Measurements from ENCODE around the gene USP13. TPM values are rescaled to one million over a fixed set of nuclear protein-coding genes. Genes with fewer than 3 reads are reported as not detected.
A peak's percentile ranks its signal among the peaks of the same experiment; 100 is the strongest.

The USP13 gene
- total and polyA plus RNA-seq, 2 donors (not counting 3 experiments of a cell fraction or from before 2014, with no cell fraction given) = 5.8 to 24.0 TPM

DNA sequence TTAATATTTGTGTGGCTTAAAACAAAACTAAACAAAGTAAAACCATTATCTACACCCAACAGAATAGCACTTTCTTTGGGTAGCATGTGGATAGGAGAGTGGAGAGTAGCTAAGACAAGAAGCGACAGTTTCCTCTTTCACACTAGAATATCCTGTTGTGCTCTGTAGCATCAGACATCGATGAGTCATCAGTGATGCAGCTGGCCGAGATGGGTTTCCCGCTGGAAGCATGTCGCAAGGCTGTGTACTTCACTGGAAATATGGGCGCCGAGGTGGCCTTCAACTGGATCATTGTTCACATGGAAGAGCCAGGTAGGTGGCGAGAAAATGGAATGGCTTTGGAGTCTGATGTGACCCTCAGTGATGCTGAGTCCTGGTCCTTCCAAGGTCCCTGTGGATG lies 108.1 kb downstream of the USP13 start:
- no peak overlapping the region for H3K9ac ChIP-seq (replicated peaks; ENCODE audit: extremely low read depth, insufficient read depth, low read length)
- H3K4me3 ChIP-seq (replicated peaks in 1 of 3; ENCODE audit: insufficient read depth in 1 of 3, low read depth in 1 of 3, low read length in 3 of 3) = no peak overlapping the region
- intact Hi-C loops (cut with micrococcal nuclease) = no loop called here
- H2AFZ ChIP-seq (ENCODE audit: low read depth, low read length) = no peak overlapping the region
- POLR2A ChIA-PET = no interaction called here
- no peaks in the 10 kb centered on the region for H3K27me3 ChIP-seq (ENCODE audit: control insufficient read depth in 2 of 2, insufficient read depth in 2 of 2, low read length in 2 of 2)
- H3K79me2 ChIP-seq (ENCODE audit: control insufficient read depth, insufficient read depth, low read length) = no peaks in the 10 kb centered on the region
- TF ChIP-seq, protein P1, sequence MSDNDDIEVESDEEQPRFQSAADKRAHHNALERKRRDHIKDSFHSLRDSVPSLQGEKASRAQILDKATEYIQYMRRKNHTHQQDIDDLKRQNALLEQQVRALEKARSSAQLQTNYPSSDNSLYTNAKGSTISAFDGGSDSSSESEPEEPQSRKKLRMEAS (IDR thresholded peaks at IDR 0.05; ENCODE audit: insufficient read depth, insufficient read length) = no peak
- TF ChIP-seq JUN (IDR thresholded peaks at IDR 0.05; ENCODE audit: borderline replicate concordance, insufficient read depth, insufficient read length, low read depth) (peak; percentile 70), FOS (IDR thresholded peaks at IDR 0.05; ENCODE audit: borderline replicate concordance, insufficient read depth, low read length) (peak; percentile 18)
- dilution Hi-C loops (cut with MboI; ENCODE audit: extremely low pct_ligation_motif_present, low sequenced_read_pairs) = no loop called here
- no TSS peak for BruUV-seq (replicated peaks)
- H3K4me2 ChIP-seq (ENCODE audit: insufficient read depth, low read length) = no peak overlapping the region
- CTCF ChIA-PET = interaction anchor here (1.3 to 2.0 kb wide), 3 partner anchors 11 to 834 kb away, joined by 3 to 6 read pairs (median 5); no protein-coding TSS in a partner anchor
- H3K36me3 ChIP-seq (ENCODE audit: control insufficient read depth in 2 of 2, extremely low read depth in 1 of 2, insufficient read depth in 2 of 2, low read length in 2 of 2) = peaks cover 2 to 3% of the 10 kb centered on the region in 2 experiments
- H3K9me1 ChIP-seq (replicated peaks; ENCODE audit: control insufficient read depth, extremely low read depth, insufficient read depth, low read length) = no peaks in the 10 kb centered on the region
- peaks cover 5% of the 10 kb centered on the region for H3K4me1 ChIP-seq (ENCODE audit: control insufficient read depth, extremely low read depth, insufficient read depth, low read length)
- no peak overlapping the region for H3K27ac ChIP-seq (ENCODE audit: insufficient read depth, low read depth, low read length)
- FAIRE-seq (peak; percentile 59), DNase-seq (ENCODE audit: low read depth, low spot score) (peak; percentile 32)
- no peaks in the 10 kb centered on the region for H4K20me1 ChIP-seq (replicated peaks; ENCODE audit: control insufficient read depth, extremely low read depth, insufficient read depth, low read length)
- H3K9me3 ChIP-seq (replicated peaks; ENCODE audit: control insufficient read depth, insufficient read depth, low read length) = no peaks in the 10 kb centered on the region

DNA sequence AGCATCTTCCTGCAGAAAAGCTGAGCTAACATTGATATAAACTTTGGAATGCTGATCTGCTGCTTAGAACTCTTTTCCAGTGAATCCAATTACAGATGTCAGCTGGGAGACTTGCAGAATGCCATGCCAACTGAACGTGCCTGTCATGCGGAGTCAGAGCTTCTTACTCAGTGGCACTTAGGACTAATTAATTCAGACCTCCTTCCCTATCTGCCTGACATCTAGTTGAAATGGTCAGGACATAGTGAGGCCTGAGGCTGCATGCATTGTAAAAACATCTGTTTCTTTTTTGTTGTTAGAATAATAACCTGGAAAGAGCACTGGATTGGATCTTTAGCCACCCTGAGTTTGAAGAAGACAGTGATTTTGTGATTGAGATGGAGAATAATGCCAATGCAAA lies 112.6 kb downstream of the USP13 start:
- Histone ChIP-seq H3K4me2 (ENCODE audit: insufficient read depth, low read length) (no peak overlapping the region), H3K9me3 (replicated peaks; ENCODE audit: control insufficient read depth, insufficient read depth, low read length) (no peaks in the 10 kb centered on the region), H2AFZ (ENCODE audit: low read depth, low read length) (no peak overlapping the region), H3K36me3 (ENCODE audit: control insufficient read depth in 2 of 2, extremely low read depth in 1 of 2, insufficient read depth in 2 of 2, low read length in 2 of 2) (peaks cover 3 to 6% of the 10 kb centered on the region in 2 experiments), H3K79me2 (ENCODE audit: control insufficient read depth, insufficient read depth, low read length) (no peaks in the 10 kb centered on the region), H3K27ac (ENCODE audit: insufficient read depth, low read depth, low read length) (no peak overlapping the region), H3K27me3 (ENCODE audit: control insufficient read depth in 2 of 2, insufficient read depth in 2 of 2, low read length in 2 of 2) (no peaks in the 10 kb centered on the region), H3K9ac (replicated peaks; ENCODE audit: extremely low read depth, insufficient read depth, low read length) (no peak overlapping the region), H3K4me1 (ENCODE audit: control insufficient read depth, extremely low read depth, insufficient read depth, low read length) (peaks cover 17% of the 10 kb centered on the region), H3K4me3 (replicated peaks in 1 of 3; ENCODE audit: insufficient read depth in 1 of 3, low read depth in 1 of 3, low read length in 3 of 3) (no peak overlapping the region), H4K20me1 (replicated peaks; ENCODE audit: control insufficient read depth, extremely low read depth, insufficient read depth, low read length) (no peaks in the 10 kb centered on the region), H3K9me1 (replicated peaks; ENCODE audit: control insufficient read depth, extremely low read depth, insufficient read depth, low read length) (no peaks in the 10 kb centered on the region)
- ChIA-PET POLR2A (no interaction called here), CTCF (interaction anchor here (0.5 kb wide), 1 partner anchor 1147 kb away, joined by 3 read pairs; the partner anchor contains the start of gene FXR1)
- no TSS peak for BruUV-seq (replicated peaks)
- intact Hi-C loops (cut with micrococcal nuclease) = loop anchor here (5.0 kb wide), 2 partner anchors 667 to 837 kb away; partner anchors contain the start of gene TTC14
- DNase-seq (ENCODE audit: low read depth, low spot score) = no peak
- TF ChIP-seq FOS (IDR thresholded peaks at IDR 0.05; ENCODE audit: borderline replicate concordance, insufficient read depth, low read length) (no peak), EZH2 (IDR thresholded peaks at IDR 0.05; ENCODE audit: borderline replicate concordance, low read depth, low read length, severe bottlenecking) (no peak), GATA2 (IDR thresholded peaks at IDR 0.05; ENCODE audit: insufficient read depth, insufficient read length, low read depth, low read length) (no peak), POLR2AphosphoS5 (IDR thresholded peaks at IDR 0.05; ENCODE audit: insufficient read depth, low read depth, low read length) (no peak), POLR2A (IDR thresholded peaks at IDR 0.05; ENCODE audit: low read depth, low read length) (no peak), JUN (IDR thresholded peaks at IDR 0.05; ENCODE audit: borderline replicate concordance, insufficient read depth, insufficient read length, low read depth) (no peak), MYC (IDR thresholded peaks at IDR 0.05; ENCODE audit: low read depth, low read length) (no peak)
- TF ChIP-seq, protein P1 (IDR thresholded peaks at IDR 0.05; ENCODE audit: insufficient read depth, insufficient read length) = no peak
- TF ChIP-seq, protein P2, sequence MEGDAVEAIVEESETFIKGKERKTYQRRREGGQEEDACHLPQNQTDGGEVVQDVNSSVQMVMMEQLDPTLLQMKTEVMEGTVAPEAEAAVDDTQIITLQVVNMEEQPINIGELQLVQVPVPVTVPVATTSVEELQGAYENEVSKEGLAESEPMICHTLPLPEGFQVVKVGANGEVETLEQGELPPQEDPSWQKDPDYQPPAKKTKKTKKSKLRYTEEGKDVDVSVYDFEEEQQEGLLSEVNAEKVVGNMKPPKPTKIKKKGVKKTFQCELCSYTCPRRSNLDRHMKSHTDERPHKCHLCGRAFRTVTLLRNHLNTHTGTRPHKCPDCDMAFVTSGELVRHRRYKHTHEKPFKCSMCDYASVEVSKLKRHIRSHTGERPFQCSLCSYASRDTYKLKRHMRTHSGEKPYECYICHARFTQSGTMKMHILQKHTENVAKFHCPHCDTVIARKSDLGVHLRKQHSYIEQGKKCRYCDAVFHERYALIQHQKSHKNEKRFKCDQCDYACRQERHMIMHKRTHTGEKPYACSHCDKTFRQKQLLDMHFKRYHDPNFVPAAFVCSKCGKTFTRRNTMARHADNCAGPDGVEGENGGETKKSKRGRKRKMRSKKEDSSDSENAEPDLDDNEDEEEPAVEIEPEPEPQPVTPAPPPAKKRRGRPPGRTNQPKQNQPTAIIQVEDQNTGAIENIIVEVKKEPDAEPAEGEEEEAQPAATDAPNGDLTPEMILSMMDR (IDR thresholded peaks at IDR 0.05; ENCODE audit: extremely low read depth in 1 of 2, insufficient read depth in 1 of 2, low read depth in 1 of 2, low read length in 2 of 2) = no peak
- FAIRE-seq = no peak
- dilution Hi-C loops (cut with MboI; ENCODE audit: extremely low pct_ligation_motif_present, low sequenced_read_pairs) = no loop called here

All from endothelial cell of umbilical vein (primary cell).